ENCODE results near the gene EXTL1.

DNA sequence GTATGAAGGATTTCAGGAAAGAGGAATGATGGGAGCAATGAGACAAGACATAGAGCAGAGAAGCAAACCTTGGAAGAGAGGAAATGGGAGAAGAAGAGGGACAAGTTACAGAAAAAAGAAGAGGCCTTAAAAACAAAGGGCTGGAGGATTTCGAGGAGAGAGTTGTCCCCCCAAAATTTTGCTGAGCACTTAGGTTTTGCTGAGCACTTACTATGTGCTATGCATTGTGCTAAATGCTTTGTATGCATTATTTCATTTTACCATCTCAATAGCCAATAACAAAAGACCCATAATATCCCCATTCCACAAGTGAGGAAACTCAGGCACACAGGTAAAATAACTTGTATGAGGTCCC, 48.3 kb downstream of the EXTL1 start:
- TF ChIP-seq, protein P1, sequence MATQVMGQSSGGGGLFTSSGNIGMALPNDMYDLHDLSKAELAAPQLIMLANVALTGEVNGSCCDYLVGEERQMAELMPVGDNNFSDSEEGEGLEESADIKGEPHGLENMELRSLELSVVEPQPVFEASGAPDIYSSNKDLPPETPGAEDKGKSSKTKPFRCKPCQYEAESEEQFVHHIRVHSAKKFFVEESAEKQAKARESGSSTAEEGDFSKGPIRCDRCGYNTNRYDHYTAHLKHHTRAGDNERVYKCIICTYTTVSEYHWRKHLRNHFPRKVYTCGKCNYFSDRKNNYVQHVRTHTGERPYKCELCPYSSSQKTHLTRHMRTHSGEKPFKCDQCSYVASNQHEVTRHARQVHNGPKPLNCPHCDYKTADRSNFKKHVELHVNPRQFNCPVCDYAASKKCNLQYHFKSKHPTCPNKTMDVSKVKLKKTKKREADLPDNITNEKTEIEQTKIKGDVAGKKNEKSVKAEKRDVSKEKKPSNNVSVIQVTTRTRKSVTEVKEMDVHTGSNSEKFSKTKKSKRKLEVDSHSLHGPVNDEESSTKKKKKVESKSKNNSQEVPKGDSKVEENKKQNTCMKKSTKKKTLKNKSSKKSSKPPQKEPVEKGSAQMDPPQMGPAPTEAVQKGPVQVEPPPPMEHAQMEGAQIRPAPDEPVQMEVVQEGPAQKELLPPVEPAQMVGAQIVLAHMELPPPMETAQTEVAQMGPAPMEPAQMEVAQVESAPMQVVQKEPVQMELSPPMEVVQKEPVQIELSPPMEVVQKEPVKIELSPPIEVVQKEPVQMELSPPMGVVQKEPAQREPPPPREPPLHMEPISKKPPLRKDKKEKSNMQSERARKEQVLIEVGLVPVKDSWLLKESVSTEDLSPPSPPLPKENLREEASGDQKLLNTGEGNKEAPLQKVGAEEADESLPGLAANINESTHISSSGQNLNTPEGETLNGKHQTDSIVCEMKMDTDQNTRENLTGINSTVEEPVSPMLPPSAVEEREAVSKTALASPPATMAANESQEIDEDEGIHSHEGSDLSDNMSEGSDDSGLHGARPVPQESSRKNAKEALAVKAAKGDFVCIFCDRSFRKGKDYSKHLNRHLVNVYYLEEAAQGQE (IDR thresholded peaks at IDR 0.05; ENCODE audit: low read depth): no peak
- TF ChIP-seq EP300 (IDR thresholded peaks at IDR 0.05; ENCODE audit: borderline replicate concordance): no peak
- no peak for TF ChIP-seq EGR1 (IDR thresholded peaks at IDR 0.05)
- TF ChIP-seq YY1 (IDR thresholded peaks at IDR 0.05; ENCODE audit: low read depth): no peak
- no peak for TF ChIP-seq ZBTB7A (IDR thresholded peaks at IDR 0.05; ENCODE audit: low read depth)
- TF ChIP-seq FOXM1 (IDR thresholded peaks at IDR 0.05; ENCODE audit: borderline replicate concordance, low read depth): no peak
- TF ChIP-seq, protein P2, sequence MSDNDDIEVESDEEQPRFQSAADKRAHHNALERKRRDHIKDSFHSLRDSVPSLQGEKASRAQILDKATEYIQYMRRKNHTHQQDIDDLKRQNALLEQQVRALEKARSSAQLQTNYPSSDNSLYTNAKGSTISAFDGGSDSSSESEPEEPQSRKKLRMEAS (IDR thresholded peaks at IDR 0.05): no peak
- TF ChIP-seq RAD21 (IDR thresholded peaks at IDR 0.05; ENCODE audit: low read depth): no peak
- TF ChIP-seq CEBPB (IDR thresholded peaks at IDR 0.05): no peak
- TF ChIP-seq TAF1 (IDR thresholded peaks at IDR 0.05; ENCODE audit: low read depth): no peak
- TF ChIP-seq, protein P3, sequence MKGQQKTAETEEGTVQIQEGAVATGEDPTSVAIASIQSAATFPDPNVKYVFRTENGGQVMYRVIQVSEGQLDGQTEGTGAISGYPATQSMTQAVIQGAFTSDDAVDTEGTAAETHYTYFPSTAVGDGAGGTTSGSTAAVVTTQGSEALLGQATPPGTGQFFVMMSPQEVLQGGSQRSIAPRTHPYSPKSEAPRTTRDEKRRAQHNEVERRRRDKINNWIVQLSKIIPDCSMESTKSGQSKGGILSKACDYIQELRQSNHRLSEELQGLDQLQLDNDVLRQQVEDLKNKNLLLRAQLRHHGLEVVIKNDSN (IDR thresholded peaks at IDR 0.05): no peak
- no peak for TF ChIP-seq TEAD4 (IDR thresholded peaks at IDR 0.05)
- no peak for TF ChIP-seq TCF12 (IDR thresholded peaks at IDR 0.05; ENCODE audit: low read depth)
- TF ChIP-seq CREB1 (IDR thresholded peaks at IDR 0.05; ENCODE audit: low read depth): no peak

Data from Ishikawa (cell line).